HG03378 (cell line): ENCODE results near the gene OR13C8.
"Not testable (repeated sequence)": the region's sequence is repeated elsewhere in the genome, so short reads cannot be mapped to it uniquely, and the experiment has no call there.

ENCODE experiments used
- ATAC-seq: cut with Tn5 transposase; IDR thresholded peaks from one replicate; pipeline ENCODE4 v1.9.1; 2021; ENCODE audit warnings: mild to moderate bottlenecking, moderate library complexity; ENCODE audit not compliant: unreplicated experiment

Gene OR13C8

GRCh38 chr9:104568868-104569267 lies at the start of gene OR13C8:
TSS of gene OR13C8 (plus strand) at chr9:104569168. CDS start at chr9:104569168, 0 bp downstream.
- ATAC-seq = no peak

GRCh38 chr9:104520241-104520640 lies 48.7 kb upstream of the OR13C8 start:
- not testable (repeated sequence) for ATAC-seq

- ATAC-seq = no peak
Measured at GRCh38 chr9:104527109-104527508, 41.9 kb upstream of the OR13C8 start, which contains the start of gene OR13C4. TSS of gene OR13C4 (minus strand) at chr9:104527209. CDS start at chr9:104527209, 0 bp downstream.

- no peak for ATAC-seq
Measured at GRCh38 chr9:104536756-104537155, 32.2 kb upstream of the OR13C8 start, which contains the start of gene OR13C3. TSS of gene OR13C3 (minus strand) at chr9:104536856. CDS start at chr9:104536723, 133 bp downstream.

GRCh38 chr9:104539275-104539674 lies 29.7 kb upstream of the OR13C8 start:
- ATAC-seq = no peak

- ATAC-seq = no peak
Measured at GRCh38 chr9:104544644-104545043, 24.3 kb upstream of the OR13C8 start.

GRCh38 chr9:104553261-104553660 lies 15.7 kb upstream of the OR13C8 start:
- no peak for ATAC-seq

- ATAC-seq = no peak
Measured at GRCh38 chr9:104555521-104555920, 13.4 kb upstream of the OR13C8 start.

GRCh38 chr9:104556830-104557634 lies 11.9 kb upstream of the OR13C8 start:
- ATAC-seq = no peak

- no peak for ATAC-seq
Measured at GRCh38 chr9:104564358-104564757, 4.6 kb upstream of the OR13C8 start.

GRCh38 chr9:104572612-104573011 lies 3.6 kb downstream of the OR13C8 start:
- no peak for ATAC-seq

GRCh38 chr9:104575456-104575855 lies 6.5 kb downstream of the OR13C8 start:
- no peak for ATAC-seq

GRCh38 chr9:104577263-104577662 lies 8.3 kb downstream of the OR13C8 start:
- no peak for ATAC-seq

- no peak for ATAC-seq
Measured at GRCh38 chr9:104580562-104580961, 11.6 kb downstream of the OR13C8 start.

- no peak for ATAC-seq
Measured at GRCh38 chr9:104586496-104587180, 17.7 kb downstream of the OR13C8 start.

GRCh38 chr9:104589626-104590025 lies 20.7 kb downstream of the OR13C8 start:
- no peak for ATAC-seq

- not testable (repeated sequence) for ATAC-seq
Measured at GRCh38 chr9:104598749-104599148, 29.8 kb downstream of the OR13C8 start.

- ATAC-seq = not testable (repeated sequence)
Measured at GRCh38 chr9:104599313-104599712, 30.3 kb downstream of the OR13C8 start, which contains the start of gene OR13C5. TSS of gene OR13C5 (minus strand) at chr9:104599413. CDS start at chr9:104599413, 0 bp downstream.

GRCh38 chr9:104604801-104605200 lies 35.8 kb downstream of the OR13C8 start:
- ATAC-seq = no peak

GRCh38 chr9:104605527-104605926 lies 36.6 kb downstream of the OR13C8 start, which contains the start of gene OR13C2:
TSS of gene OR13C2 (minus strand) at chr9:104605627. CDS start at chr9:104605627, 0 bp downstream.
- ATAC-seq = not testable (repeated sequence)

- ATAC-seq = no peak
Measured at GRCh38 chr9:104606152-104606551, 37.2 kb downstream of the OR13C8 start.

- no peak for ATAC-seq
Measured at GRCh38 chr9:104608336-104608735, 39.4 kb downstream of the OR13C8 start.
